NCI-H1417 (cell line): ENCODE results near the gene GPATCH3.
"Not testable (repeated sequence)": the region's sequence is repeated elsewhere in the genome, so short reads cannot be mapped to it uniquely, and the experiment has no call there.

ENCODE experiments used
- DNase-seq, 3 experiments: peaks; one replicate each; lab custom pipeline; 2025; lab: John Stamatoyannopoulos, UW

The GPATCH3 gene

DNA sequence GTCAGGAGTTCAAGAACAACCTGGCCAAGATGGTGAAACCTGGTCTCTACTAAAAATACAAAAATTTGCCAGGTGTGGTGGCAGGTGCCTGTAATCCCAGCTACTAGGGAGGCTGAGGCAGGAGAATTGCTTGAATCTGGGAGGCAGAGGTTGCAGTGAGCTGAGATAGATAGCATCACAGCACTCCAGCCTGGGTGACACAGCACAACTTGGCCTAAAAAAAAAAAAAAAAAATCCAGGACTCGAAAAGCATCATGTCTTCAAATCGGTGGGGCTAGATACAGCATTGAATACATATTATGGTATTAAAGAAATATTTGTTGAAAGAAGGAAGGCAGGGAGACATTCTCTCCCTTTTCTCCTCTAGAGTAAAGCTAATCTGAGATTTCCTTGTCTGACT, 27.2 kb downstream of the GPATCH3 start:
- DNase-seq: not testable (repeated sequence)

DNA sequence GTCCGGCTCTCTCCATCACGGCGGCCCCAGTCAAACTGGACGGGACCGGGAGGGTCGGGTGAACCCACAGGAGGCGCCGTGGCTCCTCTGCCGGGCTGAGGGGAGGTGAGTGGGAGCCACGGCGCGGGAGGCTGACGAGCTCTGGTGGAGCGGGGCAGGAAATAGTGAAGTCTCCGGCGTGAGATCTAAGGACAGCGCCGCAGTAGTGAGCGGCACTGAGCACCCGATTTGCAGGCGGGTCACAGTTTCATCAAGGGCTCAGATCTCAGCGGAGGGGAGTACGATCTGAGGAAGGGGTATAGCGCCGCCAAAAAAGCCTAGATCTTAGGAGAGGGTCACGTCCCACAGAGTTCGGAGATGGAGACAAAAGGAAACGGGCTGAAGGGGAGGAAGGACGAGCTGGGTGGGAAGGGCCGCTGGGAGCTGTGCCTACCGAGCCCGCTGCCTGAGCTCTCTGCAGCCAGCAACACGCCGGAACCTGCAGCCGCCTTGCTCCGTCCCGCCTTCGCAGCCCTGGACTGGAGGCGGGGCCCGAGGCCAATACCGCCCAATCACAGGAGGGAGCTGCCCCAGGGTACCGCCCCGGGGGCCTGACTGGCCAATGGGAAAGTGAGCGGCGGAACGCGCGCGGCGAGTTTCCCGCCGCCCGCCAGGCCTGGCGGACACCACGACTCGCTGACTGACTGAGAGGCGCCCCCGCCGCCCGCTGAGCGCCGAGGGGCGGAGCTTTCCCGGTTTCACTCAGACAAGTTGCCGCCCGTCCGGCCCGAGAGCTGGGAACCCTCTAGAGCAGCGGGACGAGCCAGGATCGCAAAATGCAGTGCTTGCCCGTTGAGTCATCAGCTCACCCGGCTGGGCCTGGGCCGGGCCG, 35.4 kb downstream of the GPATCH3 start:
- peak; percentile 98 to 99 (median 98) for DNase-seq

- DNase-seq: no peak
Measured at GRCh38 chr1:26863685-26864077, 36.6 kb downstream of the GPATCH3 start.

DNA sequence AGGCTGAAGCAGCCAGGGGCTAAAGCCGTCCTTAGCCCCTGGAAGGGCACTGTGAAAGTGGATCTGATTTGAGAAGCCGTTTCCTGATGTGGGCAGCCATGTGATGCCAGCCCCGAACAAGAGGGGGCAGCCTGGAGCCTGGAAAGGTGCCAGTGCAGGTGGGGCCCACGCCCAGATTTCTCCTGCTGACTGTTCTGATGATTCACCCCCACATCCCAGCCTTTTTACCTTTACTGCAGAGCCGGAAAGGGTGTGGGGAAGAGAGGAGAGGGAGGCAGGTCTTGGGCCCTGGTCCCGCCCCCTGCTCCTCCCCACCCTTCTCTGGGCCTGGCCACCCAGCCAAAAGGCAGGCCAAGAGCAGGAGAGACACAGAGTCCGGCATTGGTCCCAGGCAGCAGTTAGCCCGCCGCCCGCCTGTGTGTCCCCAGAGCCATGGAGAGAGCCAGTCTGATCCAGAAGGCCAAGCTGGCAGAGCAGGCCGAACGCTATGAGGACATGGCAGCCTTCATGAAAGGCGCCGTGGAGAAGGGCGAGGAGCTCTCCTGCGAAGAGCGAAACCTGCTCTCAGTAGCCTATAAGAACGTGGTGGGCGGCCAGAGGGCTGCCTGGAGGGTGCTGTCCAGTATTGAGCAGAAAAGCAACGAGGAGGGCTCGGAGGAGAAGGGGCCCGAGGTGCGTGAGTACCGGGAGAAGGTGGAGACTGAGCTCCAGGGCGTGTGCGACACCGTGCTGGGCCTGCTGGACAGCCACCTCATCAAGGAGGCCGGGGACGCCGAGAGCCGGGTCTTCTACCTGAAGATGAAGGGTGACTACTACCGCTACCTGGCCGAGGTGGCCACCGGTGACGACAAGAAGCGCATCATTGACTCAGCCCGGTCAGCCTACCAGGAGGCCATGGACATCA, 37.2 kb downstream of the GPATCH3 start, which contains the start of gene SFN:
Gene SFN, plus strand, starts transcription at position 369 of the 904 bp plus-strand sequence. Its CDS starts 64 bp downstream, at position 433.
- peak; percentile 7 to 79 (median 20) for DNase-seq

DNA sequence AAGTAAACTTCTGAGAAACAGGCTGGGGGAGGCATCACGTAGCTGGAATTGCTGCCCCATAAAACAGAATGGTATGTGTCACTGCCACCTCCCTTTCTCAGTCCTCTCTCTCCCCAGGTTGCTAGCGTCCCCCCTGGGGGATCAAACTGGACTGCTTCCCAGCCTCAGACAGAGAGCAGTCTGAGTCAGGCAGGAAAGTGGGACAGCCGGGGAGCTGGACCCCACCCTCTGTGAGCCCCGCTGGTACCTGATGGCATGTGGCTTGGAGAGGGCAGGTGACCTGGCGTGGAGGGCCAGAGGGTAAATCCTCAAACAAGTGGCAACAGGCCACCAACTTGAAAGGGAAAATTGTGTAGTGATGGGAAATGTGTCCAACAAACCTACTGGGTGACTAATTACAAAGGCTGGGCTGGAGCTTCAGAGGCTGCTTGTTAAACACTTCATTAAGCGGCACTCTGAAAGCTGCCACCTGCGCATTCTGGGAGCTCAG, 38.3 kb downstream of the GPATCH3 start:
- DNase-seq: peak in 2 of 3 experiments; percentile 39 to 77

GRCh38 chr1:26861286-26861701, 39.0 kb downstream of the GPATCH3 start:
- no peak for DNase-seq

DNA sequence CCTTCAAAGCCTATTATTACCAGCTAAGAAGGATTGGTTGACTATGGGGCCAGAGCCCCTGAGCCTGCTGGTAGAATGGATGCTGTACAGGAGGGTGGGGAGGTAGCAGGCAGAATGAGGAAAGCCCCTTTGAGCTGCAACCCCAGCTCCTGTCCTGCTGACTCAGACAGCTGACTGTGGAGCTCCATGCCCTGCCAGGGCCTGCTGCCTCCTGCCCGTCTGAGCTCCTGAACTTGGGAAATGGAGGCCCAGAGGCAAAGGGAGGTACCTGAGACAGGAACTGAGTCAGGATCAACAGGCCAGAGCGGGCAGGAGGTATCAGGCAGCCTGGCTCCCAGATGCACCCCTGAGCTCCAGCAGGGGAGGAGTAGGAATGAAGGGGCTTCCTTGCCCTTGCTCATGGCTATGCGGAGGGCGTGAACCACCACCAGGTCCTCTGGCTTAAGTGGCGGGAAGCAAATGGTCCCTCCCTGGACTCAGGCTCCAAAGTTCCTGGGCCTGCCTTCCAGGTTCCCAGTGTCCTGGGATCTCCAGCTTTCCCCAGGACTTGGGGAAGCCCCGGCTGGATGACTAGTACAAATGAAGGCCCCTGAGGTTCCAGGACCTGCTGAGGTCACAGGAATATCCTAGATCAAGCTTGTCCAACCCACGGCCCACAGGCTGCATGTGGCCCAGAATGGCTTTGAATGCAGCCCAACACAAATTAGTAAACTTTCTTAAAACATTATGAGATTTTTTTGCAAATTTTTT, 41.2 kb downstream of the GPATCH3 start:
- no peak for DNase-seq

DNA sequence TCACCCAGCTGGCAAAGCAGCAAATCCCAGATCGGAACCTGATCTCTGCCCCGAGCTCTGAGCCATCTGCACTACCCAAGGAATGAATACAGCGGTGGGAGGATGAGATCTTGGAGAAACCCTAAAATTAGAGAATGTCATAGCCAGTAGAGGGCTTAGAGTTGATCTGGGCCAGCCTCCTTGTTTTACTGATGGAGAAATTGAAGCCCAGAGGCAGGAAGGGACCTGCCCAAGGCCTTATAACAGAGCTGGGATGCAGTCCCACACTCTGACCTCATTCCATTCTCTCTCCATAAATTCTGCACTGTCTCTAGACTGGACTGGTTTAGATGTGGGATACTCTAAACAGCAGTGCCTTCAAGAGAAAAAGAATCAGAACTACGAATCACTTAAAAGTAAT, 42.1 kb downstream of the GPATCH3 start:
- DNase-seq: no peak

DNA sequence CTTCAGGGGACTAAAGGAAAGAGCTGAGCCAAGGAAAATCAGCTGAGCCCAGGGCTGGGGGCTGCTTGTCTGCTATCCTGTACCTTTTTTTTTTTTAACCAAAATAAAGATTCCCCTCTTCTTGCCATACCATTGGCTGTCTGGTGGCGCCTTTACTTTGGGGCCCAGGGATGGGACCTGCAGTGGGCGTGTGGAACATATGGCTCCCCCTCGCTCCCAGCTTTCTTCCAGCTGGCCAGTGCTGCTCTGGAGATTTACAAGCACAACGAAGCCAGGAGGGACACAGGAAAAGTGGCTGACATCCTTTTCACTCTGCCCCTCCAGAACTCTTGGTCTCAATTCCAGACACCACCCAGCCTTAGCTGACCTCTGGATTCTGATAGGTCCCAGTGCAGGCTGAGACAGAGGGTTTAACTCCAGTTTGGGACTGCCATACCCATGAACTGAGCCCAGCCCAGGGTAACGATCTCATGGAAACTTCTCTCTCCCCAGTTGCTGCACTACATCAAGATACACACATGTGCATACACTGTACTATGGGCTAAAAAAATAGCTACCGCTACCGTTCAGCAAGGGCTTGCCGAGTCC, 42.7 kb downstream of the GPATCH3 start:
- no peak for DNase-seq

DNA sequence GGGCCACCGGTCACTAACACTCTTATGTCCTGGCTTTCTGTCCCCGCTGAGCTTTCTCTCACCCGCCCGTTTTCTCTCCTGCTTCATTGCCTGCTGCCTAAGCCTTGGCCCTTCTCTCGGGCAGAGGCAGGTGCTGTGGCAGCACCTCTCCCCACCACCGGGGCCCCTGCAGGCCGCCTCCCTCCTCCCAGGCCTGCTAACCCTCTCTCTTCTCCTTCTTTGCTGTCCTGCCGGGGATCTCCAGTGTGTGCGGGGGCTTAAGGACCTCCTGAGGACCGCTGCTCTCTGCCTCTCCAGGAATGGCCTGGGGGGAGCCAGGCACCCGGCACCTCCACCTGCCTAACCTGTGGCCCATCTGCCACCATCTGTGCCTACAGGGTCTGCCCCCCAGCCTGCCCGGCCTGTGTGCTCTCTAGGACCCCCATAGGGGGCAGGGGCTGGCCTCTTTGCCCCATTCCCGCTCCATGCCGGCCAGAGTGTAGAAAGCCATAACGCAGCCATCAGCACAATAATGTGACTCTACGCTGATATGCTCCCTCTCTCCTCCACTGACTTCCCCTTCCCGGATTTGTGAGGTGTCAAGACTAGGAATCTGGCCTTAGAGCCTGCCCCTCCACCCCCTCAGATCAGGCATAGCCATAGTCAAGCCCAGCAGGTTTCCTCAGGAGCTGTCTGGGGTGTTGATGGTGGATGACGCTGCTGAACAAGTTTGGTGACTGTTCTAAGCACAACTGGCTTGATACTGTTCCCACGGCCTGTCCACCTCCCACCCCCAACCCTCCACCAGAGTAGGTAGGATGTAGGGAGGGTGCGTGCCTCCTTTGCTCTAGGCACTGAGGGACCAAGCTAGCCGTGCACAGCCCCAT, 43.4 kb downstream of the GPATCH3 start:
- DNase-seq: no peak

GRCh38 chr1:26856181-26856580, 44.1 kb downstream of the GPATCH3 start:
- no peak for DNase-seq

GRCh38 chr1:26855636-26856035, 44.6 kb downstream of the GPATCH3 start:
- no peak for DNase-seq

DNA sequence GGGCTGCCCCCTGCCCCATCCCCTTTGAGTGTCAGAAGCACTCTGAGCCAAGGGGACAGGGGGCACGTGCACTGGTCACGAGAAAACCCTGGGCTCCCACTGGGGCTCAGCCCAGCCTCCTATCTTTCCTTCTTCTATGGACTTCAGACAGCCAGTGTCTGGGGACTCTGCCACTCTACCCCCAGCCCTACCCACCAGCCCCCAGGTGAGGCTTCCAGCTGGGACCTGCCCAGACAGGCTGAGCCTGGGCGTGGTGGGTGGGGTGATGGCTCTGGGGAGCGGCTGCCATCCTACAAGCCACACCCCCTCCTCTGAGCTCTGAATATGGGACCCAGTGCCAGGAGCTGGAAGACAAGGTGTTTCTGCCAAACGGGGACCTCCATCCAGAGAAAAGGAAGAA, 45.4 kb downstream of the GPATCH3 start:
- no peak for DNase-seq

- no peak for DNase-seq
Measured at GRCh38 chr1:26853600-26853999, 46.7 kb downstream of the GPATCH3 start.

- peak; percentile 65 to 82 (median 71) for DNase-seq
Measured at GRCh38 chr1:26853156-26853555, 47.1 kb downstream of the GPATCH3 start.

GRCh38 chr1:26852701-26853100, 47.6 kb downstream of the GPATCH3 start:
- DNase-seq: no peak

DNA sequence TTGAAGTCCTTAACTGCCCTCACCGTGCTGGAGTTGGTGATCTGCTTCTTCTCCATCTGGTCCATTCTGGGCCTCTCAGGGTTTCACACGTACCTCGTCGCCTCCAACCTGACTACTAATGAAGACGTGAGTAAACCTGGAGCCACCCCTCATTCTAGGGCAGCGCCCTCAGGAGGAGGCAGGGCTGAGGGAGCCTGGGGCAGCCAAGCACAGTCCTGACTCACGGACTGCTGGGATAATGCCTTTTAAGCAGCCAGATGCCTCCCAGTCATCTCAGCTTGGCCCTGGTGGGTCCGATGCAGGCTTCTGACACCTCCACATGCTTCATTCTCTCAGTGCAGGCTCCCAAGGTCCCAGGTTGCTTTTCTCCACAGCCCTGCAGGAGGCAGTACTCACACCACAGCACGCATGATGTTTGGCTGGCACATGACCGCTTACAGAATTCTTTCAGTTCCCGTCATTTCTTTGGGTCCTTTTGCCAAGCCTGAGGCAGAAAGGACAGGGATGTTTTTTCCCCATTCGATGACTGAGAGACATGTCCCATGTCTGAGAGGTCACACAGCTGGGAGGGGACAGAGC, 49.1 kb downstream of the GPATCH3 start:
- DNase-seq: no peak

GRCh38 chr1:26848941-26849774, 51.1 kb downstream of the GPATCH3 start:
- no peak for DNase-seq

- no peak for DNase-seq
Measured at GRCh38 chr1:26848499-26848898, 51.8 kb downstream of the GPATCH3 start.
